ENCODE measurements around the gene SLC19A1. TPM values are rescaled to one million over a fixed set of nuclear protein-coding genes. Genes with fewer than 3 reads are reported as not detected.

The SLC19A1 gene
- total and polyA plus RNA-seq, 2 donors from 2014 or later = 5.1 to 7.2 TPM

DNA sequence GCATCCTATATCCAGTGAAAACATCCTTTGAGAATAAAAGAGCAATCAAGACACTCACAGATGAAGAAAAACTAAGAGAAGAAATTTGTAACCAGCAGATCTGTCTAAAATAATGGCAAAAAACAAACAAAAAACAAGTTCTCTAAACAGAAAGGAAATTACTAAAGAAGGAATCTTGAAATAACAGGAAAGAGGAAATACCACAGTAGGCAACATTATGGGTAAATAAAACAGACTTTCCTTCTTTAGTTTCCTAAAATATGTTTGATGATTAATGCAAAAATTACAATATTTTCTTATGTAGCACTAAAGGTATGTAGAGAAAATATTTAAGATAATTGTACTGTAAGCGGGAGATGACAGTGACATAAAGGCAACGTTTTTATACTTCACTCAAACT is 23.5 kb downstream of the SLC19A1 start:
- TF ChIP-seq, protein P1, sequence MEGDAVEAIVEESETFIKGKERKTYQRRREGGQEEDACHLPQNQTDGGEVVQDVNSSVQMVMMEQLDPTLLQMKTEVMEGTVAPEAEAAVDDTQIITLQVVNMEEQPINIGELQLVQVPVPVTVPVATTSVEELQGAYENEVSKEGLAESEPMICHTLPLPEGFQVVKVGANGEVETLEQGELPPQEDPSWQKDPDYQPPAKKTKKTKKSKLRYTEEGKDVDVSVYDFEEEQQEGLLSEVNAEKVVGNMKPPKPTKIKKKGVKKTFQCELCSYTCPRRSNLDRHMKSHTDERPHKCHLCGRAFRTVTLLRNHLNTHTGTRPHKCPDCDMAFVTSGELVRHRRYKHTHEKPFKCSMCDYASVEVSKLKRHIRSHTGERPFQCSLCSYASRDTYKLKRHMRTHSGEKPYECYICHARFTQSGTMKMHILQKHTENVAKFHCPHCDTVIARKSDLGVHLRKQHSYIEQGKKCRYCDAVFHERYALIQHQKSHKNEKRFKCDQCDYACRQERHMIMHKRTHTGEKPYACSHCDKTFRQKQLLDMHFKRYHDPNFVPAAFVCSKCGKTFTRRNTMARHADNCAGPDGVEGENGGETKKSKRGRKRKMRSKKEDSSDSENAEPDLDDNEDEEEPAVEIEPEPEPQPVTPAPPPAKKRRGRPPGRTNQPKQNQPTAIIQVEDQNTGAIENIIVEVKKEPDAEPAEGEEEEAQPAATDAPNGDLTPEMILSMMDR (IDR thresholded peaks at IDR 0.05; ENCODE audit: borderline replicate concordance, extremely low read depth, insufficient read depth) = no peak
- H3K9me3 ChIP-seq (ENCODE audit: control insufficient read depth in 2 of 3, insufficient read depth in 1 of 3, low read length in 3 of 3) = peaks cover 0 to 28% (median 2%) of the 10 kb centered on the region in 3 donors
- DNase-seq (no peak), FAIRE-seq (no peak)
- peaks cover 0 to 2% (median 0%) of the 10 kb centered on the region in 3 donors for H3K36me3 ChIP-seq (ENCODE audit: control insufficient read depth in 2 of 3, insufficient read depth in 3 of 3, low read length in 3 of 3)
- H3K4me1 ChIP-seq (ENCODE audit: control insufficient read depth in 2 of 3, insufficient read depth in 2 of 3, low read depth in 1 of 3, low read length in 3 of 3) = peaks cover 0 to 7% (median 0%) of the 10 kb centered on the region in 3 donors
- H3K27me3 ChIP-seq (ENCODE audit: control insufficient read depth, insufficient read depth, low read length) = no peaks in the 10 kb centered on the region
- intact Hi-C loops (cut with DNase I) = no loop called here
- H3K4me3 ChIP-seq (ENCODE audit: low read length in 3 of 3) = no peak overlapping the region
- no peak overlapping the region for H3K9ac ChIP-seq (ENCODE audit: low read length in 3 of 3)
- H3K27ac ChIP-seq (ENCODE audit: low read depth in 2 of 2, low read length in 2 of 2) = no peak overlapping the region

DNA sequence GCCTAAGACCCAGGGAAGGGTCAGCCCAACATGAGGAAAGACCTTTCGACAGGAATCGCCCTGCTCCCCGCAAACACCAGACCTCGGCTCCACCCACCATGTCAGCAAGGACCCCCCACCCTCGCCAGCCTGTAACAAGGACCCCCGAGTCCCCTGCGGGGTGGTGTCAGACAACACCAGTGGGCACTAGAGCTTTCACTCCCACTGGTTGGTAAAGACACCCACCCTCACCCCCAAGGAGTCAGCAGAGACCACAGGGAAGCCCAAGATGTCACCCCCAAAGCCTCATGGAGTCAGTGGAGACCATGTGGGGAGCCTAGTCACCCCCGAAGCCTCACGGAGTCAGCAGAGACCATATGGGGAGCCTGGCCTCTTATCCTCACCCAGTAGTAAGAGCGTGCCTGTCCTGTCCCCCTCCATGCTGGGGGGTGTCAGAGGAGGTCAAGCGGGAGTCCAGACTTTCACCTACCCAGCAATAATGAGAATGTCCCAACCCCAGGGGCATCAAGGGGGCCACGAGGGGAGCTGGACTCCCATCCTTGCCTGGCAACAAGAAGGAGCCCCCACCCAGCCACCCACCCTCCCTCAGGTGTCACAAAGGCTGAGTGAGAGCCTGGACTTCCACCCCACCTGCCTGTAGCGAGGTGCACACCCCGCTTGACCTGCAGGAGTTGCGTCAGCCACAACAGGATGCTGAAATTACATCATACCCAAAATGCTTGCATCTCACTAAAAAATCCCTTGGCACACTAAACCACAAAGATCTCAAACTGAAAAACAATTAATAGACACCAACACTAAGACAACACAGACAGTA is 24.8 kb downstream of the SLC19A1 start:
- DNase-seq (peak in 2 of 5 donors; percentile 29 to 55), FAIRE-seq (no peak)
- Histone ChIP-seq H3K9me3 (ENCODE audit: control insufficient read depth in 2 of 3, insufficient read depth in 1 of 3, low read length in 3 of 3) (peaks cover 0 to 28% (median 2%) of the 10 kb centered on the region in 3 donors), H3K9ac (ENCODE audit: low read length in 3 of 3) (no peak overlapping the region), H3K4me3 (ENCODE audit: low read length in 3 of 3) (no peak overlapping the region), H3K36me3 (ENCODE audit: control insufficient read depth in 2 of 3, insufficient read depth in 3 of 3, low read length in 3 of 3) (peaks cover 0 to under 1% (median 0%) of the 10 kb centered on the region in 3 donors), H3K4me1 (ENCODE audit: control insufficient read depth in 2 of 3, insufficient read depth in 2 of 3, low read depth in 1 of 3, low read length in 3 of 3) (peaks cover 0 to 5% (median 0%) of the 10 kb centered on the region in 3 donors), H3K27ac (ENCODE audit: low read depth in 2 of 2, low read length in 2 of 2) (no peak overlapping the region), H3K27me3 (ENCODE audit: control insufficient read depth, insufficient read depth, low read length) (no peaks in the 10 kb centered on the region)
- TF ChIP-seq, protein P1 (IDR thresholded peaks at IDR 0.05; ENCODE audit: borderline replicate concordance, extremely low read depth, insufficient read depth) = no peak
- intact Hi-C loops (cut with DNase I) = no loop called here

DNA sequence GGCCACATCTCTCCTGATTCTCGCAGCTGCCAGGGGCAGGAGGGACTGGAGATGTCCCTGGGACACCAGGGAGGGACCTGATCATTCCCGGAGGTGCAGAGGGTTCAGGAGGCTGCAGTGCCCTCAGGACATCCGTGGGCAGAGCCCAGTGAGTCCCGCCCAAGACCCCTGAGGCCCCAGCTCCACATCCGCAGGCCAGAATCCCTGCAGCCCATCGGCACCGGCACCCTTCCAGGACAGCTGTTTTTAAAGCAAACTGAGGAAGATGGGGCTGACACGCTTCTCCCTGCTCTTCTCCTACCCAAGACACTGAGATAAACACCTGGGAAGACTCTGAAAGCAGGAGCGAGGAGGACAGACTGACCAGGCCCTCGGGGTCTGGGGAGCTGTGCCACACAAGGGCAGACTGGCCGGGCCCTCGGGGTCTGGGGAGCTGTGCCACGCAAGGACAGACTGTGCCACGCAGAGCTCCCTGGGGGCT is 25.5 kb downstream of the SLC19A1 start:
- intact Hi-C loops (cut with DNase I) = no loop called here
- FAIRE-seq = no peak
- Histone ChIP-seq H3K4me3 (ENCODE audit: low read length in 3 of 3) (no peak overlapping the region), H3K9me3 (ENCODE audit: control insufficient read depth in 2 of 3, insufficient read depth in 1 of 3, low read length in 3 of 3) (peaks cover 0 to 28% (median 2%) of the 10 kb centered on the region in 3 donors), H3K4me1 (ENCODE audit: control insufficient read depth in 2 of 3, insufficient read depth in 2 of 3, low read depth in 1 of 3, low read length in 3 of 3) (peaks cover 0 to 4% (median 0%) of the 10 kb centered on the region in 3 donors), H3K27me3 (ENCODE audit: control insufficient read depth, insufficient read depth, low read length) (no peaks in the 10 kb centered on the region), H3K9ac (ENCODE audit: low read length in 3 of 3) (no peak overlapping the region), H3K36me3 (ENCODE audit: control insufficient read depth in 2 of 3, insufficient read depth in 3 of 3, low read length in 3 of 3) (peaks cover 0 to under 1% (median 0%) of the 10 kb centered on the region in 3 donors), H3K27ac (ENCODE audit: low read depth in 2 of 2, low read length in 2 of 2) (no peak overlapping the region)
- peak in 1 of 5 donors; percentile 38 for DNase-seq
- TF ChIP-seq, protein P1 (IDR thresholded peaks at IDR 0.05; ENCODE audit: borderline replicate concordance, extremely low read depth, insufficient read depth) = no peak

Measured in kidney (tissue), 14 donors.